Stimulated activated CD8-positive, alpha-beta memory T cell treated with anti-CD3 and anti-CD28 coated beads, Interleukin-4, amount 100 ng/mL, for 24 hours (primary cell): Measurements from ENCODE around the gene MAGI2.

Source experiments
- DNase-seq: peaks from one replicate; pipeline ENCODE4 v3.0.0-alpha.2; 2020; ENCODE audit warnings: low read depth

MAGI2 gene

GRCh38 chr7:79257959-79258358 is 195.5 kb downstream of the MAGI2 start:
- no peak for DNase-seq

- no peak for DNase-seq
Measured at GRCh38 chr7:79245623-79246249, 207.7 kb downstream of the MAGI2 start.

- no peak for DNase-seq
Measured at GRCh38 chr7:79244482-79244881, 209.0 kb downstream of the MAGI2 start.

DNA sequence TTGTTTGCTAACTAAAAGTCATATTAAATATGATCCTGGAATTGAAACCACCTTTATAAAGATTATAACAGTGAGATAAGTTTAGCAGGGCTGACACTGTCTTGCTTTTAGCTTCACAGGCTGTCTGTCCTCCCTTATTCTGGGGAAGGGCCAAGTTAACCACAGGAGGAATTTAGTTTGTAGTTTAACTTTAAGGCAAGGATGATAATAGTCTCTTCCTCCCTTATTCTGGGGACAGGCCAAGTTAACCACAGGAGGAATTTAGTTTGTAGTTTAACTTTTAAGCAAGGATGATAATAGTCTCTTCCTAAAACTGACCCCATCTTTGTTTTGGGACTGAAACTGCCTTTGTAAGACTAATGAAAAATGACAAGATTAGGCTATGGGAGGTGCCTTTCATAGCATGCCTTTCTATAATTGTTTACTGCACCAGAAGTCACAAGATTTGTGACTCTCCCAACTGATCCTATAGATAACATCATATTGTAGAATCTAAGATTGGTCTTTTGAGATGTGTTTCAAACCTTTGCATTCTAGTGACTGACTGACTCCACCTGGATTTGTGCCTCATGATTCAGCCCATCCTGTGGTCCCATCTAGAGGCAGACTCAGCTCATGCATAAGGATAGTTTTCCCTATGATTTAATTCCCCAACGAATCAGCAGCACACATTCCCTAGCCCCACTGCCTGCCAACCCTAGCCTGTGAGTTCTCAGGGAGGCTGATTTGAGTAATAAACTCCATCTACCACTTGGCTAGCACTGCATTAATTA is 212.0 kb downstream of the MAGI2 start:
- DNase-seq: no peak

GRCh38 chr7:79240413-79240812 is 213.1 kb downstream of the MAGI2 start:
- DNase-seq: no peak

DNA sequence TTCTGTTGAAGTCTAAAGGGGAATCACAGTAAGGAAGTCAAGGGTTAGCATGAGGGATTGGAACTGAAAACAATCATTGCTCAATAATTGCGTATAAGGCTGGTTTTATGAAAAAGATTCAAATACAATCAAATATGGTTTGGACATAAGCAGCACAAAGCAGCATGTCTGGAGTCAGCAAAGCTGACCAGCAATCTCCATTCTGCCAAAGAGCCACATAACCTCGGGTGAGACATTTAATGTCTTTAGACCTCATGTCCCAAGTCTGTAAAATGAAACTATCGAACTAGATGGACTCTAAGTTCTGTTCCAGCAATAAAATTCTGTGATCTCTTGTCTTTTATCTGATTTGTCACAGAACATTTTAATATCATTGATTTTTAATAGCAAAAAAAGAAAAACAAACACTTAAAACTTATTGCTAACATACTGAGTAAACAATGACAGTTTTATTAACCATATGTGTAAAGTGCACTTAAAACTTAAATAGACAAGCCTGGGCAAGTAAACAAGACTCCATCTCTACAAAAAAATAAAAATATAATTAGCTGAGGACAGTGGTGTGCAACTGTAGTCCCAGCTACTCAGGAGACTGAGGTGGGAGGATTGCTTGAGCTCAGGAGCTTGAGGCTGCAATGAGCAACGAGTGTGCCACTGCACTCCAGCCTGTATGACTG is 217.0 kb downstream of the MAGI2 start:
- no peak for DNase-seq

GRCh38 chr7:79227044-79227443 is 226.4 kb downstream of the MAGI2 start:
- DNase-seq: no peak

DNA sequence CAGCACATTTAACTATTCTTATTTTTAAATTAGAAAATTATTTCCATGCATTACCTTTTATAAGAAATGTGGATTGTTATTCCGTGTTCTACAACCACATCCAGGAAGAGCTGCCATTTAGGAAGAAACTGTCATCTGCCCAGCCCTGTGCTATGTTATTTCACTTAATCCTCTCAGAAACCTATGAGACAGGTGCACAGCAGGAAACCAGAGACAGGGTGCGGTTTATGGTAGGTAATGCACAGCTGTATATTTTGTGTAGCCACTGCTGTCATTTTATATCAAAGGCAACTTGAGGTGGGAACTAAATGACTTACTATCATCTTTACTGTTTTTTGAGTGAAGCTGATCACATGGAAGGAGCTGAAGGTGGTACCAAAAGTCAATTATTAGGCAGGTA is 232.3 kb downstream of the MAGI2 start:
- DNase-seq: no peak

- no peak for DNase-seq
Measured at GRCh38 chr7:79217976-79218626, 235.4 kb downstream of the MAGI2 start.

- no peak for DNase-seq
Measured at GRCh38 chr7:79217468-79217867, 236.0 kb downstream of the MAGI2 start.

DNA sequence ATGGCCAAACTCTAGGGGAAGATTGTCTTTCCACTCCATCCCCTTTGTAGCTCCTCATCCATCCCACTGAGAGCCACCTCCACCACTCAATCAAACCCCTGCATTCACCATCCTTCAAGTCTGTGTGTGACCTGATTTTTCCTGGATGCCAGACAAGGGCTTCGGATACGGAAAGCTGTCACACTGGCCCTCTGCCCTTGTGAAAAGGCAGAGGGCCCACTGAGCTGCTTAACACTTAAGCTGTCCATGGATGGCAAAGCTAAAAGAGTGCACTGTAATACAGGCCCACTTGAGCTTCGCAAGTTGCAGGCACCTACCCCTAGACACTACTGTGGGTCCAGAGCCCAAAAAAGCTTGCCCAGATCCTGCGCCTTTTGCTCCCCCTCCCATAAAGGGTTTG is 237.2 kb downstream of the MAGI2 start:
- DNase-seq: no peak

GRCh38 chr7:79212334-79212733 is 241.1 kb downstream of the MAGI2 start:
- no peak for DNase-seq

DNA sequence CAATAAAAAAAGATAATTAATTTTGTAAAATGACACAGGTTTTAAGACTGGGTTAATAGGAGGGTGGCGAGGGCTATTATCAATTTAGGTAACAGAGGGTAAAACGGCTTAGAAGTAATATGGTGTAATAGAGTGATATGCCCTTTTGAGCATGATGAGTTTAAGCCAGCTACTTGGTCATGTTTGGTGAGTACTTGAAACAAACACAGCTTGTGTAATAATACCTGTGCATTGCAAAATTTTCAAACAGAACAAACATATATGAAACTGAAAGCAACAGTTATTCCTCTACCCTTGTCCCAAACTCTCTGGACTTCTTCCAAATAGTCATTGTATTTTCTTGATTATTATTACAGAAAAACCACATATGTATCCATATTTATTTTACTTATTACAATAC is 241.7 kb downstream of the MAGI2 start:
- no peak for DNase-seq

- DNase-seq: no peak
Measured at GRCh38 chr7:79199961-79200360, 253.5 kb downstream of the MAGI2 start.

DNA sequence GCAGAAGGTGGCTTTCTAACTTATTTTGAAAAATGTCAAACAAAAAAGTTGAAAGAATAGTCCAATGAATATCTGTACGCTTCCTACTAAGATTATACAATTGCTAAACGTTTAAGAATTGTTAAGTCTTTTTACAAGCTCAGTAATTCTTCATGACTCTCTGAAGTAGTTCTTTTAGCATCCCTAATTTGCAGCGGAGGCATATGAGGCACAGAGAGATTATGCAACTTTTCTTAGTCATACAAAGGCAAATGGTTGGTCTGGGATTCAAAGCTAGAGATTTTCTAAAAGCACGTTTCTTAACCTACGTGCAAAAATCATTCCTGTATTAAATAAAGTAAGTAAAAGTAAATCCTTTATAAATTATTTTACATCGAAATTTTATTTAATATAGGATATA is 254.2 kb downstream of the MAGI2 start:
- DNase-seq: no peak

DNA sequence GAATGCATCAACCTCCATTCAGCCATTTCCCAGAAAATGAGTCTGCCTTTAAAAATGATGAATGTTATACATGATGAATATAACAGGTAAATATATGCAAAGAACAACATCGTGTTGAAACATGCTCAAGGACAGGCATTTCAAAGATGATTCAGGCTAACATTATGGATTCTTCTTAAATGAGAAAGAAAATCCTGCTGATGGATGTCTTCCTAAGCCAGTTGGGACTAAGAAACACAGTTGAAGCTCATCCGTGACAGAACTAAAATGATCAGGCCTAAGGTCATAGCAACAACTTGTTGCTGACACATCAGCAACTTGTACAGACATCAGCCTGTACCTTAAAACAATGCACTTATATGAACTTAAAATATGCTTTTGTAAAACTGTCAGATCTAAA is 267.9 kb downstream of the MAGI2 start:
- no peak for DNase-seq

GRCh38 chr7:79182283-79182682 is 271.2 kb downstream of the MAGI2 start:
- DNase-seq: no peak

DNA sequence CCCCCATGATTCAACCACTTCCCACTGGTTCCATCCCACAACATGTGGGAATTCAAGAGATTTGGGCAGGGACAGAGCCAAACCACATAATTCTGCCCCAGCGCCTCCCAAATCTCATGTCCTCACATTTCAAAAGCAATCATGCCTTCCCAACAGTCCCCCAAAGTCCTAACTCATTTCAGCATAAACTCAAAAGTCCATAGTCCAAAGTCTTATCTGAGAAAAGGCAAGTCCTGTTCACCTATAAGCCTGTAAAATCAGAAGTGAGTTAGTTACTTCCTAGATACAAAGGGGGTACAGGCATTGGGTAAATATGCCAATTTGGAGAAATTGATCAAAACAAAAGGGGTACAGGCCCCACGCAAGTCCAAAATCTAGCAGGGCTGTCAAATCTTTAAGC is 272.9 kb downstream of the MAGI2 start:
- no peak for DNase-seq

GRCh38 chr7:79176859-79177477 is 276.5 kb downstream of the MAGI2 start:
- DNase-seq: no peak

DNA sequence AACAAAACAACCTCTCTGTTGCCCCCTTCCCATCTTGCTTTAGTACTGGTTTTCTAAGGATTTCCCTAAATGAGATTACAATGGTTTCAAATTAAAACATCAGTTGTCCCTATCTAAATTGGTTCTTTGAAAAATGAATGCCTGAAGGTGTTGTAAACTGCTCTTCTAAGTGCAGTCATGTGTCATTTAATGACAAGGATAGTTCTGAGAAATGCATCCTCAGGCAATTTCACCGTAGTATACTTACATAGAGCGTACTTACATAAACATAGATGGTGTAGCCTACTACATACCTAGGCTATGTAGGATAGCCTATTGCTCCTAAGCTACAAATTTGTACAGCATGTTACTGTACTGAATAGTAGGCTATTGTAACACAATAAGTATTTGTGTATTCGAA is 278.1 kb downstream of the MAGI2 start:
- no peak for DNase-seq

- no peak for DNase-seq
Measured at GRCh38 chr7:79165225-79165624, 288.2 kb downstream of the MAGI2 start.

DNA sequence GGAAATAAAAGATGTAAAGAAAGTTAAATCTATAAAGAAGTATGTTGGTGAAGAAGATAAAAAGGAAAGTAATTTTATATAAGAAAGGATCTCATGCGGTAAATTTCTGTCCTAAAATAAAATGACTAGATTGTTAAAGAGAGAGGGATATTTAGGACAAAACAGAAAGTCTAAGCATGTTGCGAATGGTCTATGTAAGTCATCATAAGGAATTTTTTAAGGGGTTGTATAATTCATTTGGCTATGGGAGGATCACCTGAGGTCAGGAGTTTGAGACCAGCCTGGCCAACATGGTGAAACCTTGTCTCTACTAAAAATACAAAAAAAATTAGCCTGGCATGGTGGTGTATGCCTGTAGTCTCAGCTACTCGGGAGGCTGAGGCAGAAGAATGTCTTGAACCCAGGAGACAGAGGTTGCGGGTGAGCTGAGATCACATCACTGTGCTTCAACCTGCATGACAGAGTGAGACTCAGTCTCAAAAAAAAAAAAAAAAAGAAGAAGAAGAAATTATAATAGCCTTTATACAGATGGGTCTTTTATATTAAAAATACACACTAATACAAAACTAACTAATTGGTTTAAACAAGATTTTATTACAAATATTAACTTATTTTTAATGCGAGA is 294.3 kb downstream of the MAGI2 start:
- no peak for DNase-seq
